Muscle layer of colon (tissue), 2 donors: ENCODE measurements around the gene NKX2-1.
"Not testable (repeated sequence)": the region's sequence is repeated elsewhere in the genome, so short reads cannot be mapped to it uniquely, and the experiment has no call there.

ENCODE experiments used
- H3K27ac ChIP-seq: one replicate; pipeline ENCODE4 v1.7.0; 2013; ENCODE audit warnings: low read depth, mild to moderate bottlenecking, low read length, moderate library complexity
- H3K27me3 ChIP-seq, 2 donors: one replicate each; pipeline ENCODE4 v1.7.0; 2013; ENCODE audit warnings: low read length in 2 of 2, mild to moderate bottlenecking in 2 of 2; ENCODE audit not compliant: insufficient read depth in 2 of 2, control insufficient read depth in 1 of 2
- H3K36me3 ChIP-seq: one replicate; pipeline ENCODE4 v1.7.0; 2013; ENCODE audit warnings: mild to moderate bottlenecking, low read length; ENCODE audit not compliant: insufficient read depth
- H3K4me1 ChIP-seq: one replicate; pipeline ENCODE4 v1.7.0; 2013; ENCODE audit warnings: mild to moderate bottlenecking, low read length; ENCODE audit not compliant: insufficient read depth
- H3K4me3 ChIP-seq, 2 donors: one replicate each; pipeline ENCODE4 v1.7.0; 2013; ENCODE audit warnings: low read length in 2 of 2, low read depth in 1 of 2, mild to moderate bottlenecking in 1 of 2, moderate library complexity in 1 of 2
- H3K9ac ChIP-seq: one replicate; pipeline ENCODE4 v1.7.0; 2013; ENCODE audit warnings: low read length
- H3K9me3 ChIP-seq: one replicate; pipeline ENCODE4 v1.7.0; 2013; ENCODE audit warnings: mild to moderate bottlenecking, low read length
- donor health status: abdominal sarcoma.
- donor health status: Adenocarcinoma of cecum.

NKX2-1 gene

DNA sequence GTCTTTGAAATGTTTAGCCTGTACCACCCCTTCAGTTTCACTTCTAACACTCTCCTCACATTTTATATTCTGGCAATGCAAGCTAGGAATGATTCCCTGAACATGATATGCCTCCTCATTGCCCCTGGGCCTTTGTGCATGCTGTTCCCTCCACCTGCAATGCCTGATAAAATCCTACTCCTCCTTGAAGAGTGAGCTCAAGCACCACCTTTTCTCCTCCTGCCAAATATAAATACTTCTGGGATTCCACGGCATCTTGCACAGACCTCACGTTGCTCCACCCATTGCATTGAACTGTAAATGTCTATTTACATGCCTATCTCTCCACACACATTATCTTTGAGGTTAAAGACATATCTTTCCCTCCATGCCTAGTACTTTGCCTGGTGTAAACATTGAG, 21.1 kb downstream of the NKX2-1 start:
- Histone ChIP-seq H3K27me3 (peaks cover 17 to 29% of the 10 kb centered on the region in 2 donors), H3K4me1 (no peaks in the 10 kb centered on the region), H3K4me3 (no peak overlapping the region), H3K9me3 (no peaks in the 10 kb centered on the region), H3K27ac (no peak overlapping the region), H3K9ac (no peak overlapping the region), H3K36me3 (no peaks in the 10 kb centered on the region)

DNA sequence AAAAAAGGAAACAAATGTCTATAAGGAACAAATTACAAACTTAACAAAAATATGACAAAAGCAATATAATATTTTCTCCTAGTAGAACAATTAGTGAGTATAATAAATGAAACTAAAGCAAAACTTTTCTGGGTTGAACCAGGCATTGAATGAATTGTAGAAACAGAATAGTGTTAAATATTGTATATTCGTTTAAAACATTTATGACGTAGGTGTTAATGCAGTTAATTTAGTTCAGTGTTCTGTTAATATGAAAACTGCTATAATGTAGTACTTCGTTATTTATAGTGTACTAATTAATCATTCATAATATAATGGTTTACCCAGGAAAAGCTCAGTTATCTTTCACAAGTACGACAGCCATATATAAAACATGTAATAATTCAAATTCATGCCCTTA, 23.7 kb downstream of the NKX2-1 start:
- Histone ChIP-seq H3K27ac (no peak overlapping the region), H3K9me3 (no peaks in the 10 kb centered on the region), H3K27me3 (peaks cover 0 to 7% of the 10 kb centered on the region in 2 donors), H3K4me1 (no peaks in the 10 kb centered on the region), H3K9ac (no peak overlapping the region), H3K4me3 (no peak overlapping the region), H3K36me3 (no peaks in the 10 kb centered on the region)

DNA sequence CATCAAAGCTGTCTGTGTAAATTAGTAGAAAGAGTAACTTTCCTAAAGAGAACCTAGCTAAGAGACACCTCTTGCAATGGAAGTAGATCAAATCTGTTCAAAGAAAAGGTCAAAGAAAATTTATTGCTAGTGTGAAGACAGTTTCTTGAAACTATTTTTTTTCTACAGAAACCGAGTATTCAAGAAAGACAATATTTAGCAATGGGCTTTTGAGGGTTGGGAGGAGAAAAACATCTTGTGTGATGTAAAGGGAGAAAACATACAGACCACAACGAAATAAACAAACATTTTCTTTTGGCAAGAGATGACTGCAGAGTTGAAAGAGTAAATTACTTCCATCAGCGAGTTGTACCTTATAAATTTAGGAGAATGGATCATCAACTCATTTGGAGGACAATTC, 24.4 kb downstream of the NKX2-1 start:
- Histone ChIP-seq H3K27me3 (peaks cover 0 to 7% of the 10 kb centered on the region in 2 donors), H3K4me1 (no peaks in the 10 kb centered on the region), H3K9ac (no peak overlapping the region), H3K4me3 (no peak overlapping the region), H3K27ac (no peak overlapping the region), H3K36me3 (no peaks in the 10 kb centered on the region), H3K9me3 (no peaks in the 10 kb centered on the region)

DNA sequence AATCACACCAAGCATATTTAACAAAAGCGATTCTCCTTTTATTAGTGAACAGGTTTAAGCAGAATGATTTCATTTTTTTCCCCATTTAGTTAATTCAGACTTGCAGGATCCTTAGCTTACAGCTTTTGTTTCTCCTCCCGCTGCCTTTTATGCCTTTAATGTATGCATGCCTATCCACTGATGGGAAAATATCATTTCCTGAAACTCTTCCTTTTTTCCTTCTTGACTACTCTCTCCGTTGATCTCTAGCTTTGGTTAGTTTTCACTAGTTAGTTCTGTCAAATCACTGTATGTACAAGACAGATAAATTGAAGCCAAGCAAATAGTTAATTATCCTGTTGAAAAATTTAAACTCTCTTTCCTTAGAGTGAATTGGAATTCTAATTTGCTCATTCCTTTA, 26.3 kb downstream of the NKX2-1 start:
- no peaks in the 10 kb centered on the region for H3K36me3 ChIP-seq
- H3K27ac ChIP-seq, result no peak overlapping the region
- no peaks in the 10 kb centered on the region for H3K27me3 ChIP-seq

DNA sequence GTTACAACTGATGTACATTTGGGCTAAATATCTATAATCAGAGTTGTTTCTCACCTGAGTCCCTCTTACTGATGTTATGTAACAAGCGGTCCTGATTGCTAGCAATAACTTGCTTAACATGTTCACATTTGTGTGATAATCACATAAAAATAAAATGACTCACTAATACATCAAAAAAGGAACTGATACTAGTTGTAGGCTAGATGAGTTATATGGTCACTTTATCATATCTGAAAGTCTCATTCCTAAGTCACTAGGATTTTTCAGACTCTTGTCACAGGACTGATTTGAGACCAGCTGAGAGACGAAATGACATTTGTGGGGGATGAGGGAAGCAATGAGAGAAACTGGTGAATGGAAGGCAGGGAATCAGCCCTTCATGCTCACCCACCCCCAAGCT, 34.3 kb downstream of the NKX2-1 start:
- Histone ChIP-seq H3K27ac (no peak overlapping the region), H3K4me3 (no peak overlapping the region), H3K27me3 (peaks cover 0 to 6% of the 10 kb centered on the region in 2 donors), H3K9me3 (no peaks in the 10 kb centered on the region), H3K36me3 (no peaks in the 10 kb centered on the region), H3K9ac (no peak overlapping the region), H3K4me1 (no peaks in the 10 kb centered on the region)

More for the DNA sequence above, 26.3 kb downstream of the NKX2-1 start:
- no peak overlapping the region for H3K9ac ChIP-seq
- H3K9me3 ChIP-seq, result no peaks in the 10 kb centered on the region
- H3K4me3 ChIP-seq, result no peak overlapping the region
- no peaks in the 10 kb centered on the region for H3K4me1 ChIP-seq

DNA sequence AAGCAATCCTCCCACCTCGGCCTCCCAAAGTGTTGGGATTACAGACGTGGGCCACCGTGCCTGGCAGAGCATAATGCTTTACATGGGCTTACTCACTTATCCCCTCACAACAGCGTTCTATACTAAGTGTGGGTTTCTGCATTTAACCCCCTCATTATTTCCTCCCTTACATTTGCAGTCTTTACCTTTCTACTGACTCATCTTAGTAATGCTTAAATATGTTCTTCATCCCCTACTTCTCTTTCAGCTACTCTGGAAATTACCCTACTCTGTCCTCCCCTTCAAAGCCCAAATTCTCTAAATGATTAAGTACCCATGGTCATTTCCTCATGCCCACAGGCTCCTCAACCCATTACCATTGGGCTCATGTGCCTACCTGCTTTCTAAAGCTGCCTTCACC, 40.7 kb downstream of the NKX2-1 start:
- Histone ChIP-seq H3K36me3 (no peaks in the 10 kb centered on the region), H3K27me3 (no peaks in the 10 kb centered on the region), H3K9me3 (no peaks in the 10 kb centered on the region), H3K4me3 (no peak overlapping the region), H3K27ac (no peak overlapping the region), H3K4me1 (no peaks in the 10 kb centered on the region), H3K9ac (no peak overlapping the region)

DNA sequence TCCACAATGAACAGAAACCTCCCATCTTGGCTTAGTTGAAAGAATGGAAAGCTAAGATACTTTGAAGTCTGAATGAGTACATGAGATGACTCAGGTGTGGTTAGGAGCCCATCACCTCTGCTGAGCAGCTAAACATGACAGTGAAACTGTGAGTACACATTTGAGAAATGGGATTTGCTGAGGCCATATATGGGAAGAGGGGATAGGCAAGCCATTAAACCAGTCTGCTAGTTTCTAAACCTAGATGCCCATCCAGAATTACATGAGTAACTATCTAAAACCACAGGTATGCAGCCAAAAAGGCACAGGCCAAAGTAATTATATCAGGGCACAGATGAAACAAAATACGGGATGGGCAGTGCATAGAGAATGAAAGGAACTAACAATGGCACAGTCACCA, 41.2 kb downstream of the NKX2-1 start:
- Histone ChIP-seq H3K9me3 (no peaks in the 10 kb centered on the region), H3K27ac (no peak overlapping the region), H3K9ac (no peak overlapping the region), H3K27me3 (no peaks in the 10 kb centered on the region), H3K36me3 (no peaks in the 10 kb centered on the region), H3K4me1 (no peaks in the 10 kb centered on the region), H3K4me3 (no peak overlapping the region)

DNA sequence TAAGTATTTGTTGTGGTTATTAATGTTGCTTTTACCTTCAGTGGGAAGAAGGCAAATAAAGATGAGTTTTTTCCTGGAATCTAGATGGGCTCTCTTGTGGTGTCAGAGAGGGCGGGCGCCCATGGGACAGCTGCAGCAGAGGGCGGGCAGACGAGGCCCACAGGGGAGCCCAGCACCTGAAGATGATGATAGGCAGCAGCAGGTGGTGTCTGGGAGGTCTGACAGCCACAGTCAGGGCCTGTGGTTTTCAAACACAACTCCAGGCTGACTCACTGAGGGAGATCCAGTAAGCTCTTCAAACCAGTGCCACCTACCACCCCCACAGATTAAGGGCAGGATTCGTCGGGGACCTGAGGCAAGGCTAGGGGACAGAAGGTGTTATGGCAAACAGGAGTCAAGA, 42.8 kb downstream of the NKX2-1 start:
- Histone ChIP-seq H3K9me3 (no peaks in the 10 kb centered on the region), H3K9ac (no peak overlapping the region), H3K4me1 (no peaks in the 10 kb centered on the region), H3K4me3 (no peak overlapping the region), H3K27me3 (no peaks in the 10 kb centered on the region), H3K36me3 (no peaks in the 10 kb centered on the region), H3K27ac (no peak overlapping the region)

DNA sequence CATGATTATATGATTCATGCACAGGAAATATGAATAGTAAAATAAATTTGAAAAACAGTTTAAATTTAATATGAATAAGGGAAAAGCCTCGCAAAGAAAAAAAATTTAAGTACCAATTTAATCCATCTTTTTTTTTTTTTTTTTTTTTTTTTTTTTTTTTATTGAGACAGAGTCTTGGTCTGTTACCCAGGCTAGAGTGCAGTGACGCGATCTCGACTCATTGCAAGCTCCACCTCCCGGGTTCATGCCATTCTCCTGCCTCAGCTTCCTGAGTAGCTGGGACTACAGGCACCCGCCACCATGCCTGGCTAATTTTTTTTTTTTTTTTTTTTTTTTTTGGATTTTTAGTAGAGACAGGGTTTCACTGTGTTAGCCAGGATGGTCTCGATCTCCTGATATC, 44.0 kb downstream of the NKX2-1 start:
- not testable (repeated sequence) for H3K9ac ChIP-seq, H3K27ac ChIP-seq, H3K36me3 ChIP-seq, H3K9me3 ChIP-seq, H3K4me3 ChIP-seq, H3K4me1 ChIP-seq, H3K27me3 ChIP-seq

DNA sequence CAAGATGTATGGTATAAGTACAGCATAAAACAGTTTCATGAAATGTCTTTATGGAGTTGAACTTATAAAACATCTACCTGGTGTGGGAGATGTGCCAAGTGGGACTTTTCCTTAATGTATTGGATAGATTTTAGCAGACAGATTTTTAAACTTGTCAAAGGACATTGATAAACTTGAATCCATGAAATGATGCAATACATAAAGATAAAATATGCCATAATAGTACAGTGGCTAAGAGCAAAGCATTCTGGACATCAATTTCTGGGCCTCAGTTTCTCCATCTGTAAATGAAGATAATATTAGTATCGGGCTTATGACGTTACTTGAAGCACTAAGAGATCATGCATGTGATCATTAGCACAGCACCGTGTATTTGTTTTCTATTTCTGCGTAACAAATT, 45.4 kb downstream of the NKX2-1 start:
- Histone ChIP-seq H3K36me3 (no peaks in the 10 kb centered on the region), H3K27ac (no peak overlapping the region), H3K4me3 (no peak overlapping the region), H3K27me3 (no peaks in the 10 kb centered on the region), H3K4me1 (no peaks in the 10 kb centered on the region), H3K9me3 (no peaks in the 10 kb centered on the region), H3K9ac (no peak overlapping the region)

DNA sequence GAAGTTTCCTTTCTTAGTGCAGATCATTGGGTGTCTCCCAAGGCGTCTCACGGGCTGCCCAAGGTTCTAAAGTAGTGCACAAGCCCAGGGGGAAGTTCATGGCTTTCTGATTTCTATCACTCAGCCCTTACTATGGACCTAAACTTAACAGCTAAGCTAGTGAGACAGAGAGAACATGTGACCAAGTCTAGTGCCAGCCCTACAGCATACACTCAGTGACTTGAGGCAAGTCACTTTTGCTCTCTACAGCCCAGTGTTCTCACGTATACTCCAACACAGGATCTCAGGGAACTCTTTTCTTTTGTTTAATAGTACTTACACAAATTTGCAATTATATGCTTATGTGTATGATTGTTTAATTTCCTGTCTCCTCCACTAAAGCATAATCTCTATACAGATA, 48.6 kb downstream of the NKX2-1 start:
- H3K27ac ChIP-seq, result no peak overlapping the region
- H3K36me3 ChIP-seq, result no peaks in the 10 kb centered on the region
- H3K4me3 ChIP-seq, result no peak overlapping the region
- no peaks in the 10 kb centered on the region for H3K9me3 ChIP-seq
- H3K9ac ChIP-seq, result no peak overlapping the region
- no peaks in the 10 kb centered on the region for H3K27me3 ChIP-seq
- H3K4me1 ChIP-seq, result no peaks in the 10 kb centered on the region

DNA sequence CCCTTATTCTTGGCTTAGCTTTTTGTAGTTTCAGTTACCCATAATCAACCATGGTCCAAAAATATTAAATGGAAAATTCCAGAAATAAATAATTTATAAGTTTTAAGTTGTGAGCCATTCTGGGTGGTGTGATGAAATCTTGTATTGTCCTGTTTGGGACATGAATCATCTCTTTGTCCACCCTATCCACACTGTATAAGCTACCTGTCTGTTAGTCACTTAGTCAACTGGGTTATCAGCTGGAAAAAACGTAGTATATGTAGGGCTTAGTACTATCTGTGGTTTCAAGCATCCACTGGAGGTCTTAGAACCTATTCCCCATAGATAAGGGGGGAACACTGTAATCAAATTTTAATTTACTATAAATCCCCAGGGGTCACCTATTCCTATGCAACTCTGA, 52.7 kb downstream of the NKX2-1 start:
- no peaks in the 10 kb centered on the region for H3K36me3 ChIP-seq
- H3K4me1 ChIP-seq, result no peaks in the 10 kb centered on the region
- H3K9me3 ChIP-seq, result no peaks in the 10 kb centered on the region
- H3K9ac ChIP-seq, result no peak overlapping the region
- H3K27ac ChIP-seq, result no peak overlapping the region
- no peak overlapping the region for H3K4me3 ChIP-seq
- H3K27me3 ChIP-seq, result no peaks in the 10 kb centered on the region
